Measurements from ENCODE around the gene NLK. TPM values are rescaled to one million over a fixed set of nuclear protein-coding genes. Genes with fewer than 3 reads are reported as not detected.

Gene NLK
- total RNA-seq, 1 experiment from 2014 or later = 31.8 TPM

DNA sequence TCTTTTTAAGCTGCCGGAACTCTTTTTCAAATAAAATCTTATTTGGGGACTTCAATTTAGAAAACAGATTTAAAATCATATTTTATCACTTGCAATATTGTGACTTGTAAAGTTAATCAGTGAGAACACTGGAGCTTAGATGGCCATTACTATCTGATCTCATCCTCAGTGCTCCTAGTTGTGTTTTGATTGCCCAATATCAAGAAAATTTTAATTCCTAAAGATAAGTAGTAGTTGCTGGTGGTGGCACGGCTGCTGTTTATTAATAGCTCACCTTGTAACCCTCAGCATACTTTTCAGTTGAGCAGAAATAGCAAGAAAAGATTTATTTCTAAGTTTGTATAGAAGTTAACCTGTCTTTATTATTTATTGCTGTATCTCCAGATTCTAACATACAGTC is 124.0 kb downstream of the NLK start:
- Histone ChIP-seq H3K23me2 (ENCODE audit: insufficient read length, low read depth, low read length, poor library complexity, severe bottlenecking) (no peaks in the 10 kb centered on the region), H3K27me3 (ENCODE audit: insufficient read depth, low read length) (no peaks in the 10 kb centered on the region), H3T11ph (ENCODE audit: low read length) (no peak overlapping the region), H3K4me2 (ENCODE audit: insufficient read depth, insufficient read length, low read length) (no peak overlapping the region), H3K18ac (ENCODE audit: insufficient read length, low read depth, low read length) (no peak overlapping the region), H3K9me3 (ENCODE audit: control insufficient read depth, low read depth, low read length) (no peaks in the 10 kb centered on the region), H2BK15ac (ENCODE audit: low read depth, low read length) (no peak overlapping the region), H3K23ac (ENCODE audit: insufficient read length, low read depth, low read length) (no peak overlapping the region), H4K91ac (ENCODE audit: insufficient read length, low read depth, low read length) (no peak overlapping the region), H2BK5ac (ENCODE audit: insufficient read length, low read length) (no peak overlapping the region), H2BK120ac (ENCODE audit: low read depth, low read length, poor library complexity, severe bottlenecking) (no peak overlapping the region), H3K9ac (ENCODE audit: extremely low read depth, insufficient read length, low read length) (no peak overlapping the region), H2BK20ac (ENCODE audit: low read depth, low read length, poor library complexity, severe bottlenecking) (no peak overlapping the region), H3K79me2 (ENCODE audit: insufficient read depth, low read length) (no peaks in the 10 kb centered on the region), H2BK12ac (ENCODE audit: insufficient read length, low read depth, low read length) (no peak overlapping the region), H3K79me1 (ENCODE audit: insufficient read depth, low read depth, low read length, poor library complexity, severe bottlenecking) (no peaks in the 10 kb centered on the region), H4K20me1 (ENCODE audit: control insufficient read depth, insufficient read depth, insufficient read length) (no peaks in the 10 kb centered on the region), H4K5ac (ENCODE audit: insufficient read length, low read depth, low read length) (no peak overlapping the region), H4K8ac (replicated peaks; ENCODE audit: insufficient read length, low read depth, low read length) (no peak overlapping the region), H2AK5ac (ENCODE audit: insufficient read length, low read length) (no peak overlapping the region), H3K27ac (ENCODE audit: insufficient read length, low read depth, low read length) (no peak overlapping the region), H3K14ac (ENCODE audit: insufficient read depth, low read length) (no peak overlapping the region), H2AFZ (ENCODE audit: low read length) (no peak overlapping the region), H3K56ac (ENCODE audit: insufficient read length, low read depth, low read length) (no peak overlapping the region), H3K4ac (ENCODE audit: low read depth, low read length) (no peak overlapping the region), H3K4me1 (ENCODE audit: insufficient read depth, low read length) (0 out of 2 replicates have a peak, but pooled peaks cover 2% of the 10 kb centered on the region)
- H3K27ac Mint-ChIP-seq = 0 out of 7 replicates have a peak overlapping the region, but pooled peaks of 1 of the 3 experiments have one; percentile 13
- TF ChIP-seq, protein P1, sequence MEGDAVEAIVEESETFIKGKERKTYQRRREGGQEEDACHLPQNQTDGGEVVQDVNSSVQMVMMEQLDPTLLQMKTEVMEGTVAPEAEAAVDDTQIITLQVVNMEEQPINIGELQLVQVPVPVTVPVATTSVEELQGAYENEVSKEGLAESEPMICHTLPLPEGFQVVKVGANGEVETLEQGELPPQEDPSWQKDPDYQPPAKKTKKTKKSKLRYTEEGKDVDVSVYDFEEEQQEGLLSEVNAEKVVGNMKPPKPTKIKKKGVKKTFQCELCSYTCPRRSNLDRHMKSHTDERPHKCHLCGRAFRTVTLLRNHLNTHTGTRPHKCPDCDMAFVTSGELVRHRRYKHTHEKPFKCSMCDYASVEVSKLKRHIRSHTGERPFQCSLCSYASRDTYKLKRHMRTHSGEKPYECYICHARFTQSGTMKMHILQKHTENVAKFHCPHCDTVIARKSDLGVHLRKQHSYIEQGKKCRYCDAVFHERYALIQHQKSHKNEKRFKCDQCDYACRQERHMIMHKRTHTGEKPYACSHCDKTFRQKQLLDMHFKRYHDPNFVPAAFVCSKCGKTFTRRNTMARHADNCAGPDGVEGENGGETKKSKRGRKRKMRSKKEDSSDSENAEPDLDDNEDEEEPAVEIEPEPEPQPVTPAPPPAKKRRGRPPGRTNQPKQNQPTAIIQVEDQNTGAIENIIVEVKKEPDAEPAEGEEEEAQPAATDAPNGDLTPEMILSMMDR (conservative IDR thresholded peaks at IDR 0.05) = no peak
- no peaks in the 10 kb centered on the region for H3K9me3 Mint-ChIP-seq
- peaks cover 10 to 36% (median 27%) of the 10 kb centered on the region in 3 experiments; a peak in 6 of 7 replicates for H3K36me3 Mint-ChIP-seq (ENCODE audit: insufficient read depth in 1 of 3, low read depth in 3 of 3)
- H3K27me3 Mint-ChIP-seq (ENCODE audit: low read depth) = no peaks in the 10 kb centered on the region; the same call in 1 of the 2 replicates
- DNase-seq = no peak
- no CpG with 5 or more reads among the region's 2 CpGs for WGBS (ENCODE audit: extremely low coverage, insufficient read length, low lambda C conversion rate)
- peaks cover 21 to 24% of the 10 kb centered on the region in 2 experiments for H3K4me1 Mint-ChIP-seq
- no peak overlapping the region for H3K4me3 Mint-ChIP-seq

Data from H9 (cell line).